GM12872 (cell line): ENCODE results near the gene C4BPB.

Source experiments
- CTCF ChIP-seq: IDR thresholded peaks from 3 replicates; pipeline ENCODE4 v1.5.1; 2011; ENCODE audit warnings: low read depth, mild to moderate bottlenecking, low read length, moderate library complexity; ENCODE audit not compliant: insufficient read depth

The C4BPB gene

GRCh38 chr1:207088701-207089626 lies at the start of gene C4BPB:
TSS of gene C4BPB (plus strand) at chr1:207088860. CDS start at chr1:207089532, 672 bp downstream.
- TF ChIP-seq CTCF = no peak

DNA sequence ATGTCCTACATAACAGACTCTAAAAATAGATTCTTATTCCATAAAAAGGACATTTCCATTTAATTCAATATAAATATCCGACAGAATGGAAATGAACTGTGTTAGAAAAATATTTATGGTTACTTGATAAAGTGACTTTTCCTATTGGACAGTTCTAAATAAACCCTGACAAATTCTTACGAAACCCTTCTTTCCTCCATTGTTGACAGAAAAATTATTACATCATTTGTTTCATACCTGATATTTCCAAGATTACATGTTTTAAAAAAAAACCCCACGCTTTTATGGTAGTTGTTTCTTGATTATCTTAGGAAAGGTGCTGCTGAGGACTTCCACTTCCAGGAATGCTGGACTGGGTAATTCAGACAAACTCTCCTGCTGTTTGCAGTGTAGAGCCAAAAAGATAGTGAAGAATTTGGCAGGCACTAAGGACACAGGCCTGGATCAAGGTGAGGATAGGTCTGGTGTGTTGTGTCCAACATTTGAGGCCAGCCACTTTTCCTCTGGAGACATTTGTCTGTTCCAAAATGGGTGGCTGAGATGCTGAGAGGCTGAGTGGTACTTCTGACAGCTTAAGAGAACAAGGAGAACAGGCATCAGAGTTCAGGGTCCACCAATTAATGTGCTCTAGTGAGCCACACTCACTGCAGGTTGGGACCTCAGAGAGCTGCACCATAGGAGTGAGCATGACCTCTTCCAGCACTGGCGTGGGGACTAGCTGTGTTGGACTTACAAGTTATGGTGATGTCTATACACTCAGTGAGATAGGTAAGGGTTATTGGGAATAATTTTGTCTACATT lies 49.1 kb upstream of the C4BPB start:
- TF ChIP-seq CTCF = no peak

DNA sequence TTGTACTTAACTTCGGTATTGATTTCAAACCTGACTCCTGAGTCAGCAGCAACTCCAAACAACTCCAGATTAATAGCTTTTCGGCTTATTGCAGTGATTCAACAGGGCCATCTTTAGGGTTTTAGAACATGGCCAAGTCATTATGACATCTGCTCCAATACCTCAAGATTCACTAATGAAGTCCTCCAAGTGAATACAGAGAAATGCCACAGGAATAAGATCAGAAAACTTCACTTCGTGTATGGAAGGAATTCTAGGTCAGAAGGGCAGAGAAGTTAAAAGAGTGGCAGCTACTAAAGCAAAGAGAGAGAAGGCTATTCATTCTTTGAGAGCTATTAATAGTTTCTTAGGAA lies 48.5 kb upstream of the C4BPB start:
- TF ChIP-seq CTCF = no peak

GRCh38 chr1:207045453-207045852 lies 43.2 kb upstream of the C4BPB start:
- TF ChIP-seq CTCF = no peak

DNA sequence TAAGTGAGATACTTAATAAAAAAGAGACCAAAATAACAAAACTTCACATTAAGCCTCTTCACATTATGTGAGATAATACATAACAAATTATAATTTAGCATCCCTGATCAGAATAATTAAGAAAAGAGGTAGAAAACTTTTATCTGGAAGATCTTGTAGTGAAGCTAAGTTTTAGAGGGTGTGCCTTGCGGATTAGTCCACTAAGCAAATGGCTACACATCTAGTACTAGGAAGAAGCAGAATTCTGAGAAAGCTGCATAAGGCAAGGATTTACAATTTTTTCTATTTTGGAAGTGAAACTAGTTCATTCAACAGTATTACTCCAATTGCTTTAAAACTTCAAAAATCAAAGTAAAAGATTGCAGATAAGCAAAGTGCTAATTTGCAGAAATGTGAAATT lies 41.2 kb upstream of the C4BPB start:
- no peak for TF ChIP-seq CTCF

DNA sequence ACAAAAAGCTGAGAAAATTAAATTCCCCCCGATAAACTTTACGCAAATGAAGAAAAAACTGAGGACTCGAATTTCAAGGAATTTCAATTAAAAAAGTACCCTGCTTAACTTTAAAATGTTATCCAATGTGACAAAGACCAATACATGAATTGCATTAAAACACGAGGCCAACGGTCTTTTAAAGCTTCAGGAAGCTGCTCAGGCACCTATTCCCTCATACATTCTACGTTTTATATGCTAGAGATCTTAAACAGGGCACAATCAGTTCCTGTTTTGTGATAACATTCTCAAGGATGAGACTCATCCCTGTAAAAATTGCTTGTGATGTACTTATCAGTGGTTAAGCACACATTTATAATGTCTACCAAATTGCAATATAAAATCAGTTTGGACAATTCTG lies 40.6 kb upstream of the C4BPB start:
- TF ChIP-seq CTCF = no peak

- TF ChIP-seq CTCF = no peak
These were observed 39.6 kb upstream of the C4BPB start for GRCh38 chr1:207049054-207049453.
